Adrenal gland (tissue), 5 donors: ENCODE results near the gene TTLL1.
"Not testable (repeated sequence)": the region's sequence is repeated elsewhere in the genome, so short reads cannot be mapped to it uniquely, and the experiment has no call there.

Source experiments
- CTCF ChIP-seq, 6 experiments: fragments of 450-650 bp in 4 of 6; fragments of 200-600 bp in 2 of 6; sonication (generic) in 1 of 6; IDR thresholded peaks; 1 replicate in 5 of 6; 2 replicates in 1 of 6; pipeline versions ENCODE4 v1.5.1 to v1.8.0; 2016 to 2021; ENCODE audit warnings: antibody characterized with exemption in 6 of 6, mild to moderate bottlenecking in 2 of 6, moderate library complexity in 1 of 6
- POLR2A ChIP-seq, 2 donors: fragments of 450-650 bp; IDR thresholded peaks; one replicate each; pipeline ENCODE4 v1.6.1; 2017; ENCODE audit warnings: antibody characterized with exemption in 2 of 2, mild to moderate bottlenecking in 2 of 2, moderate library complexity in 1 of 2
- donor health status: DM: no; HTN: no; CAD: no.

GRCh38 chr22:42995654-42996053 lies 93.5 kb downstream of the TTLL1 start:
- TF ChIP-seq CTCF, POLR2A (IDR thresholded peaks at IDR 0.05): not testable (repeated sequence)
